Measurements from ENCODE around the gene JTB. TPM values are rescaled to one million over a fixed set of nuclear protein-coding genes. Genes with fewer than 3 reads are reported as not detected.
A peak's percentile ranks its signal among the peaks of the same experiment; 100 is the strongest.

Gene JTB
- total RNA-seq, 4 donors from 2014 or later, result 157 to 309 (median 259) TPM

DNA sequence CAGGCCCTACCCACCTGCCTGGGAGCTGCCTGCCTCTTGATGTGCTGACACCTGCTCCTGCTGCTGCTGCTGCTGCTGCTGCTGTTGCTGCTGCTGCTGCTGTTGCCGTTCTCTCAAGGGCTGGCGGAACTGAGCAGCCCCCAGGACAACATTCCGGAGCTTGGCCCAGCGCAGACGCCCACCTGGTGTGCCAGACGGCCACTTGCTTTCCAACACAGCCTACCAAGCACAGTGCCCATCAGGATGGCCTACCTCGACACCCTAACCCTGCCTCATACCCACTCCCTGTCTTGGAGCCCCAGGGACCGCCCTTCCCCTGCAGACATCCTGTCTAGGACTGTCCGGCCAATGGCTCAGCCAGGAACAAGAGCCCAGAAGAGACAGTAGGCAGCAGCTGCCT, 42.7 kb downstream of the JTB start:
- H3K27me3 ChIP-seq, result no peaks in the 10 kb centered on the region
- intact Hi-C loops (cut with DNase I; ENCODE audit: low total_unique reads), result no loop called here
- no peak overlapping the region for H3K4me3 ChIP-seq
- DNase-seq, result peak in 1 of 2 donors; percentile 8
- H3K36me3 ChIP-seq, result peaks cover 4 to 92% of the 10 kb centered on the region in 2 donors
- no peak for ATAC-seq
- H3K4me1 ChIP-seq, result no peaks in the 10 kb centered on the region
- H3K9me3 ChIP-seq, result no peaks in the 10 kb centered on the region
- in situ Hi-C loops (cut with MboI; ENCODE audit: low sequenced_read_pairs in 4 of 4), result no loop called here
- no peak overlapping the region for H3K27ac ChIP-seq
- no peak for TF ChIP-seq POLR2A (IDR thresholded peaks at IDR 0.05)
- TF ChIP-seq, protein P1, sequence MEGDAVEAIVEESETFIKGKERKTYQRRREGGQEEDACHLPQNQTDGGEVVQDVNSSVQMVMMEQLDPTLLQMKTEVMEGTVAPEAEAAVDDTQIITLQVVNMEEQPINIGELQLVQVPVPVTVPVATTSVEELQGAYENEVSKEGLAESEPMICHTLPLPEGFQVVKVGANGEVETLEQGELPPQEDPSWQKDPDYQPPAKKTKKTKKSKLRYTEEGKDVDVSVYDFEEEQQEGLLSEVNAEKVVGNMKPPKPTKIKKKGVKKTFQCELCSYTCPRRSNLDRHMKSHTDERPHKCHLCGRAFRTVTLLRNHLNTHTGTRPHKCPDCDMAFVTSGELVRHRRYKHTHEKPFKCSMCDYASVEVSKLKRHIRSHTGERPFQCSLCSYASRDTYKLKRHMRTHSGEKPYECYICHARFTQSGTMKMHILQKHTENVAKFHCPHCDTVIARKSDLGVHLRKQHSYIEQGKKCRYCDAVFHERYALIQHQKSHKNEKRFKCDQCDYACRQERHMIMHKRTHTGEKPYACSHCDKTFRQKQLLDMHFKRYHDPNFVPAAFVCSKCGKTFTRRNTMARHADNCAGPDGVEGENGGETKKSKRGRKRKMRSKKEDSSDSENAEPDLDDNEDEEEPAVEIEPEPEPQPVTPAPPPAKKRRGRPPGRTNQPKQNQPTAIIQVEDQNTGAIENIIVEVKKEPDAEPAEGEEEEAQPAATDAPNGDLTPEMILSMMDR (IDR thresholded peaks at IDR 0.05 in 4 of 5, conservative IDR thresholded peaks at IDR 0.05 in 1 of 5), result no peak

DNA sequence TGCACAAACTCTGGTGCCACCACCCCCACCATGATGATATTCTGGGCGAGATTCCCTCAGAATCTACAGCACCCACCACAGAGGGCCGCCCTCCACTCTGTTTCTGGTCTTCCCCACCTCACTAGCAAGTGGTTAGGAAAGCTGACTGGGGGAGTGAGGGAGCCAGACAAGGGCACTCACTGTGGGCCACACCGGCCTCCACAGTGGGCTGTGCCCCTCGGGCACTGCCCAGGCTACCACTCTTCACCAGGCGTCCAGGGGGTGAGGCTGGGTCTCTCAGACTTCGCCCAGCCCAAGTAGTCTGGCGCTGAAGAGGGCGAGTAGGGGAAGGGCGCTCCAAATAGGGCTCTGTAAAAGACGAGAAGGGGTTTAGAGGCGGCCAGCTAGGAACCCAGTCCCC, 43.5 kb downstream of the JTB start:
- peak in 1 of 2 donors; percentile 6 for DNase-seq
- Histone ChIP-seq H3K9me3 (no peaks in the 10 kb centered on the region), H3K4me3 (no peak overlapping the region), H3K36me3 (peaks cover 4 to 90% of the 10 kb centered on the region in 2 donors), H3K4me1 (no peaks in the 10 kb centered on the region), H3K27ac (no peak overlapping the region), H3K27me3 (no peaks in the 10 kb centered on the region)
- intact Hi-C loops (cut with DNase I; ENCODE audit: low total_unique reads), result no loop called here
- TF ChIP-seq, protein P1 (IDR thresholded peaks at IDR 0.05 in 4 of 5, conservative IDR thresholded peaks at IDR 0.05 in 1 of 5), result no peak
- TF ChIP-seq POLR2A (IDR thresholded peaks at IDR 0.05), result no peak
- ATAC-seq, result no peak
- in situ Hi-C loops (cut with MboI; ENCODE audit: low sequenced_read_pairs in 4 of 4), result no loop called here

DNA sequence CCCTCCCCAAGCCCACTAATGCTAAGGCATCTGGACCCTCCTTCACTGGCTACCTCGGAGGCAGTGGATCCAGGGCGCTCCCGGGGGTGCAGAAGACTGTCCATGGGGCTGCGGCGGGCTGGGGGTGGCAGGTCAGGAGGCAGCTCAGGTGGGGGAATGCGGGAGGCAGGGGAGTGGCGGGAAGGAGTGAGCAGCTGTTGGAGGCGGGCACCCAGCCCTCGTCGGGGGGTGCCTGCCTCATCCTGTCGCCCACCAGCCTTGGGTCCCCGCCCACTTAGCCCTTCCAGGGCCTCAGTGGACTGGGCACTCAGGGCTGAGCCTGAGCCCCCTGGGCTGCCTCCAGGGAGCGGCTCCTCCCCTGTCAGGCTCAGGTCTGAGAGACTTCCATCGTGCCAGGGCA, 44.0 kb downstream of the JTB start:
- no peak for TF ChIP-seq POLR2A (IDR thresholded peaks at IDR 0.05)
- TF ChIP-seq, protein P1 (IDR thresholded peaks at IDR 0.05 in 4 of 5, conservative IDR thresholded peaks at IDR 0.05 in 1 of 5), result no peak
- DNase-seq (peak in 1 of 2 donors; percentile 10), ATAC-seq (no peak)
- Histone ChIP-seq H3K27ac (no peak overlapping the region), H3K36me3 (peaks cover 4 to 85% of the 10 kb centered on the region in 2 donors), H3K4me1 (no peaks in the 10 kb centered on the region), H3K27me3 (no peaks in the 10 kb centered on the region), H3K4me3 (no peak overlapping the region), H3K9me3 (no peaks in the 10 kb centered on the region)
- intact Hi-C loops (cut with DNase I; ENCODE audit: low total_unique reads) (no loop called here), in situ Hi-C loops (cut with MboI; ENCODE audit: low sequenced_read_pairs in 4 of 4) (no loop called here)

DNA sequence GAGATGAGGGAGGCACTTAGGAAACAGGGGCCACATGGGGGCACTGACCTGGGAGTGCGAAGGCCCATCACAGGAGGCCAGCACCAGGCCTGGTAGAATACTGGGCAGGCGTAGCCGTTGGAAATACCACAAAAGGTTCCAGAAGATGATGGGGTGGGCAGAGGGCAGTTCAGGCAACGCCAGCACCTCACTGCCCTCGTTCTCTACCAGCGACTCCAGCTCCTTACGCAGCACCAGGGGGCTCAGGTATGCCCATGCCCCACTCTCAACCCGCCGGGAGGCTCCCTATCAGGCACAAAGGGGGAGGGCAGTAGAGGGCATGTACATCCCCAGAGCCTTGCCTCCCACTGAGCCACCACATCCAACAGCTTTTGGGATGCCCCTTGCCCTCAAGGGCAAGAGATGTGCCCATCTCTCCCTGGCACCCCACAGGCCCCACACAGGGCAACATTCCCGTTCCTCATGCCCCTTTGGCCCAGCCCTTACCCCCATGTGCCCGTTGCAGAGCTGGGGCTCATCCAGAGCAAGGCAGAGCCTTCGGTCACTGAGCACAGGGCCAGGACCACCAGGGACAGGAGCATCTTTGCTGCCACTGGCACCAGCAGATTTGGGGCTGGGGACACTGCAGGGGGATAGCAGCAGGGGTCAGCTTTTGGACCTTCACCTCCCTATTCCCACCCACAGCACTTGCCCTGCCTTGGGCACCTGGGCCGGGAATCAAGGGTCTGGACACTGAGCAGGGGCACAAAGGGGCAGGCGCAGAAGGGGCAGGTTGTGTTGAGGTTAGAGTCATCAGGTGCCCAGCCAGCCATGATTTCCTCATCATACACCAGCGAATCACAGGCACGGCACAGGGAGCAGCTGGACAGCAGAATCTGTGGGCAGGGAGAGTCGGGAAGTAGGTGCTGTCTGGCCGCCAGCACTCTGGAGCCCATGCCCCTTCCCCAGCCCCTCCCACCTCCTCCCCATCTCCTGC, 45.0 kb downstream of the JTB start:
- ATAC-seq (no peak), DNase-seq (peak in 1 of 2 donors; percentile 10)
- in situ Hi-C loops (cut with MboI; ENCODE audit: low sequenced_read_pairs in 4 of 4), result no loop called here
- Histone ChIP-seq H3K27ac (no peak overlapping the region), H3K4me1 (no peaks in the 10 kb centered on the region), H3K36me3 (peaks cover 4 to 78% of the 10 kb centered on the region in 2 donors), H3K27me3 (no peaks in the 10 kb centered on the region), H3K4me3 (no peak overlapping the region), H3K9me3 (no peaks in the 10 kb centered on the region)
- TF ChIP-seq POLR2A (IDR thresholded peaks at IDR 0.05), result no peak
- TF ChIP-seq, protein P1 (IDR thresholded peaks at IDR 0.05 in 4 of 5, conservative IDR thresholded peaks at IDR 0.05 in 1 of 5), result no peak
- intact Hi-C loops (cut with DNase I; ENCODE audit: low total_unique reads), result no loop called here

Data from gastrocnemius medialis (tissue), 4 donors.